PC-9 (cell line): ENCODE data around the gene SDF2L1. TPM values are rescaled to one million over a fixed set of nuclear protein-coding genes. Genes with fewer than 3 reads are reported as not detected.

Source experiments
- BruUV-seq: library from RNA; stranded (reverse); fragments of 400-500 nt; replicated peaks from 2 replicates; lab custom pipeline; 2021; lab: Mats Ljungman, UMichigan
- CTCF ChIA-PET: fragments of 300-600 bp; sonication (Branson Sonifier 250); formaldehyde crosslinking; loops from one replicate; lab custom pipeline; 2022; ENCODE audit warnings: antibody characterized with exemption; lab: Charles Lee
- POLR2A ChIA-PET: fragments of 300-600 bp; sonication (Branson Sonifier 250); formaldehyde crosslinking; loops from one replicate; lab custom pipeline; 2022; ENCODE audit warnings: antibody characterized with exemption; ENCODE audit not compliant: unreplicated experiment; lab: Charles Lee
- DNase-seq, 2 experiments: peaks; one replicate each; pipeline versions ENCODE4 v3.0.0 to v3.0.0-alpha.2; 2015 to 2022; ENCODE audit warnings: mixed read lengths in 1 of 2
- H2AFZ ChIP-seq: fragments of 200-600 bp; sonication (generic); 2 replicates; pipeline ENCODE4 v1.8.1; 2017; ENCODE audit warnings: antibody characterized with exemption
- H3F3A ChIP-seq: fragments of 200-600 bp; sonication (generic); 2 replicates; pipeline ENCODE4 v1.8.1; 2017; ENCODE audit warnings: antibody characterized with exemption, mild to moderate bottlenecking, low read depth; ENCODE audit not compliant: insufficient read depth
- H3K27ac ChIP-seq: fragments of 200-600 bp; sonication (generic); 2 replicates; pipeline ENCODE4 v1.6.1; 2016; ENCODE audit warnings: mixed run types
- H3K27me3 ChIP-seq: fragments of 200-600 bp; sonication (generic); 2 replicates; pipeline ENCODE4 v1.6.1; 2016; ENCODE audit warnings: low read depth, mixed run types; ENCODE audit not compliant: insufficient read depth
- H3K36me3 ChIP-seq: fragments of 200-600 bp; sonication (generic); 2 replicates; pipeline ENCODE4 v1.6.1; 2016; ENCODE audit warnings: low read depth, mixed run types
- H3K4me1 ChIP-seq: fragments of 200-600 bp; sonication (generic); replicated peaks from 2 replicates; pipeline ENCODE4 v1.6.1; 2016; ENCODE audit warnings: mixed run types; ENCODE audit not compliant: insufficient read depth
- H3K4me2 ChIP-seq: fragments of 200-600 bp; sonication (generic); 2 replicates; pipeline ENCODE4 v1.6.1; 2017; ENCODE audit warnings: mixed run types
- H3K4me3 ChIP-seq: fragments of 200-600 bp; sonication (generic); 2 replicates; pipeline ENCODE4 v1.6.1; 2016; ENCODE audit warnings: mixed run types
- H3K79me2 ChIP-seq: fragments of 200-600 bp; sonication (generic); 2 replicates; pipeline ENCODE4 v1.6.1; 2017; ENCODE audit warnings: low read depth, mixed run types
- H3K9me2 ChIP-seq: fragments of 200-600 bp; sonication (generic); 2 replicates; pipeline ENCODE4 v1.8.1; 2017; ENCODE audit warnings: mild to moderate bottlenecking; ENCODE audit not compliant: insufficient read depth
- H3K9me3 ChIP-seq: fragments of 200-600 bp; sonication (generic); 2 replicates; pipeline ENCODE4 v1.8.1; 2016; ENCODE audit warnings: low read depth; ENCODE audit not compliant: insufficient read depth
- H4K20me1 ChIP-seq: fragments of 200-600 bp; sonication (generic); 2 replicates; pipeline ENCODE4 v1.8.1; 2017; ENCODE audit not compliant: insufficient read depth
- CTCF ChIP-seq: fragments of 200-600 bp; sonication (generic); conservative IDR thresholded peaks from 2 replicates; pipeline ENCODE4 v1.6.1; 2017; ENCODE audit warnings: mixed run types, antibody characterized with exemption, mild to moderate bottlenecking, moderate library complexity
- EZH2 ChIP-seq: fragments of 200-600 bp; sonication (generic); IDR thresholded peaks from 2 replicates; pipeline ENCODE4 v1.8.0; 2017; ENCODE audit warnings: antibody characterized with exemption, low read depth
- intact Hi-C: fragments of 100-400 bp; cut with micrococcal nuclease; formaldehyde crosslinking; loops from one replicate; pipeline ENCODE4 v1.10.0; 2022; ENCODE audit not compliant: unreplicated experiment
- total RNA-seq: library from RNA; stranded (reverse); gene quantifications from 2 replicates; pipeline ENCODE4 v1.2.3, GENCODE V29; 2021

SDF2L1 gene
- total RNA-seq, 1 experiment from 2014 or later: 22.5 TPM

- CTCF ChIA-PET: no interaction called here
- H3K4me3 ChIP-seq: no peak overlapping the region
- no peaks in the 10 kb centered on the region for H3K4me1 ChIP-seq
- no peaks in the 10 kb centered on the region for H4K20me1 ChIP-seq
- no peak overlapping the region for H3K27ac ChIP-seq
- no peaks in the 10 kb centered on the region for H3K9me2 ChIP-seq
- no peaks in the 10 kb centered on the region for H3K36me3 ChIP-seq
- no peak for TF ChIP-seq CTCF
- TF ChIP-seq EZH2: no peak
- intact Hi-C loops: no loop called here
- POLR2A ChIA-PET: no interaction called here
- no peak overlapping the region for H3K4me2 ChIP-seq
- H3F3A ChIP-seq: no peaks in the 10 kb centered on the region
- H3K9me3 ChIP-seq: no peaks in the 10 kb centered on the region
- H2AFZ ChIP-seq: no peak overlapping the region
- H3K27me3 ChIP-seq: no peaks in the 10 kb centered on the region
- H3K79me2 ChIP-seq: no peaks in the 10 kb centered on the region
- no TSS peak for BruUV-seq
- no peak for DNase-seq
These were observed 45.7 kb downstream of the SDF2L1 start for GRCh38 chr22:21687685-21688259.

- ChIA-PET POLR2A (no interaction called here), CTCF (no interaction called here)
- no peak for TF ChIP-seq CTCF
- H3K27ac ChIP-seq: no peak overlapping the region
- no peak overlapping the region for H3K4me2 ChIP-seq
- H3F3A ChIP-seq: no peaks in the 10 kb centered on the region
- H3K79me2 ChIP-seq: no peaks in the 10 kb centered on the region
- H3K4me1 ChIP-seq: no peaks in the 10 kb centered on the region
- DNase-seq: no peak
- intact Hi-C loops: no loop called here
- H4K20me1 ChIP-seq: no peaks in the 10 kb centered on the region
- H3K9me3 ChIP-seq: no peaks in the 10 kb centered on the region
- no peaks in the 10 kb centered on the region for H3K36me3 ChIP-seq
- H3K4me3 ChIP-seq: no peak overlapping the region
- no peak overlapping the region for H2AFZ ChIP-seq
- no TSS peak for BruUV-seq
- H3K9me2 ChIP-seq: no peaks in the 10 kb centered on the region
- no peaks in the 10 kb centered on the region for H3K27me3 ChIP-seq
These were observed 46.2 kb downstream of the SDF2L1 start for GRCh38 chr22:21688341-21688705.

- ChIA-PET POLR2A (no interaction called here), CTCF (no interaction called here)
- no TSS peak for BruUV-seq
- no peak overlapping the region for H3K27ac ChIP-seq
- no peaks in the 10 kb centered on the region for H3K9me2 ChIP-seq
- intact Hi-C loops: no loop called here
- H3K27me3 ChIP-seq: no peaks in the 10 kb centered on the region
- no peak overlapping the region for H2AFZ ChIP-seq
- DNase-seq: no peak
- H4K20me1 ChIP-seq: no peaks in the 10 kb centered on the region
- no peak overlapping the region for H3K4me2 ChIP-seq
- no peaks in the 10 kb centered on the region for H3F3A ChIP-seq
- TF ChIP-seq EZH2 (no peak), CTCF (no peak)
- no peaks in the 10 kb centered on the region for H3K36me3 ChIP-seq
- H3K79me2 ChIP-seq: no peaks in the 10 kb centered on the region
- H3K4me3 ChIP-seq: no peak overlapping the region
- H3K9me3 ChIP-seq: no peaks in the 10 kb centered on the region
- no peaks in the 10 kb centered on the region for H3K4me1 ChIP-seq
These were observed 46.7 kb downstream of the SDF2L1 start for GRCh38 chr22:21688706-21689381.
